DLD1 (cell line): Measurements from ENCODE around the gene PLA2G4E.

ENCODE experiments used
- in situ Hi-C: cut with HindIII; loops from 2 replicates; pipeline ENCODE4 v1.10.0; 2017; ENCODE audit warnings: low sequenced_read_pairs

PLA2G4E gene

GRCh38 chr15:41939986-41940385, 80.9 kb downstream of the PLA2G4E start:
- in situ Hi-C loops: no loop called here

- in situ Hi-C loops: no loop called here
These were observed 83.3 kb downstream of the PLA2G4E start for GRCh38 chr15:41937568-41937923.

GRCh38 chr15:41936649-41937567, 83.9 kb downstream of the PLA2G4E start:
- in situ Hi-C loops: no loop called here

DNA sequence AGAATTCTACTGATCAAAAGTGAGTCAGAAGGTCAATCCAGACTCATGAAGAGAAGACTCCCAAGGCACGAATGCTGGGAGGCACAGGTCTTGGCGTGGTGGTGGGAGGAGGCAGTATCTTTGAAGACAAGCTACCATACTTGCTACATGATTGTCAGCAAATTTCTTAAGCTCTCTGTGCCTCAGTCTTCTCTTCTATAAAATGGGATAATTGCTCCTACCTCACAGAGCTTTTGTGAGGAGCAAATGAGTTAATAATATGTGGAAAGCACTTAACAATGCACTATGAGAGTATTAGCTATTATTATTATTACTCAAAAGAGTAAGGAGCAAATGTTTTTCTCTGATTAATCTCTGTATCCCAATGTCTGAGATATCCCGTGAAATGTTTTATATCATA, 84.7 kb downstream of the PLA2G4E start:
- in situ Hi-C loops: no loop called here

- in situ Hi-C loops: no loop called here
These were observed 85.2 kb downstream of the PLA2G4E start for GRCh38 chr15:41935566-41936020.

- in situ Hi-C loops: no loop called here
These were observed 86.0 kb downstream of the PLA2G4E start for GRCh38 chr15:41934843-41935242.

GRCh38 chr15:41933771-41934170, 87.1 kb downstream of the PLA2G4E start:
- in situ Hi-C loops: no loop called here

DNA sequence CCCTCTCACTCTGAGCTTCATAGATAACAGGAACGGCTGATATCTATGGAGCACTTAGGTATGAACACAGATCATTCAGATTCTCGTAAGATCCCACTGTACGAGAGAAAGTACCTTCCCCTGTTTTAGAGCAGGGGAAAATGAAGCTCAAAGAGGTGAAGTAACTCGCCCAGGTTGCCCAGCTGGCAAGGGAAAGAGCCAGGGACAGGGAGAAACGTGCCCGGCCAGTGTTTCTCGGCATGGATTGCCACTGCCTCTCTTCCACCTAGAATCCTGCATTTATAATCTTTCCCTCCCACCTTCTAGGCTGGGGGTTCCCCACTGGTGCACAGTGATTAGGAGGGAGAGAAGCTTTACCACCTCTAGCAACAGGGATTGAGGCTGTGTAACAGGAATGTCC, 87.5 kb downstream of the PLA2G4E start:
- in situ Hi-C loops: no loop called here

DNA sequence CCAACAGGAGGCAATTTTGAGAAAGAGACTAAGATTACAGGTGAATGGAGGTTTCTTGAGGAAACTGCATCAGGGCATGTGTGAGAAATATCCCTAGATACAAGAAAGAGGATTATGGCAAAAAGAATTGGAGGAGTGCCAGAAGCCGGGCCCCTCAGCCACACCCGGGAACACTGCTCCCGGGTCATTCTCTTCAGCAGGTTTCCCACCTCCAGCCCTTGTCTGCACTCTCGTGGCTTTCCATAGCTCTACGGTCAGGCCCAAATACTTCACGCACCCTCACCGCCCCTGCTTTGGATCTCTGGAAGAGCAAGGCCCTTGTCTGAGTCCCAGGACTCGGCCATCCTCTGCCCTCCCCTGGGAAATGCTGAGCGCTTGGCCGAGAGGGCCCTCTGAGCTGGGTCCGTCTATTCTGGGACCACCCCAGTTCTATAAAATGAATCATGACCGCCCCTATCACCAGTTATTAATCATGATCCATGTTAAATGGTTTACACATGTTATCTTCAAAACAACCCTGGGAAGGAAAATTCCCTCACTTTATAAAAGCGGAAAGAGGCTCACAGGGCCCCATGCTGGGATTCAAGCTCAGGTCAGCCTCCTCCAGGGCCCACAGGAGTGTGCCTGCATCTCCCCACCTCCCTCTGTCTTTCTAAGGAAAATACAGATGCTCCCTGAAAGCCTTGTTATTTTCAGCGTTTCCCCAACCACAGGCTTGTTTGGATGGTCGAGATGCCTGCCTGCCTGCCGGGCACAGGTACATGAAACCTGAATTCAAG, 88.1 kb downstream of the PLA2G4E start:
- in situ Hi-C loops: no loop called here

DNA sequence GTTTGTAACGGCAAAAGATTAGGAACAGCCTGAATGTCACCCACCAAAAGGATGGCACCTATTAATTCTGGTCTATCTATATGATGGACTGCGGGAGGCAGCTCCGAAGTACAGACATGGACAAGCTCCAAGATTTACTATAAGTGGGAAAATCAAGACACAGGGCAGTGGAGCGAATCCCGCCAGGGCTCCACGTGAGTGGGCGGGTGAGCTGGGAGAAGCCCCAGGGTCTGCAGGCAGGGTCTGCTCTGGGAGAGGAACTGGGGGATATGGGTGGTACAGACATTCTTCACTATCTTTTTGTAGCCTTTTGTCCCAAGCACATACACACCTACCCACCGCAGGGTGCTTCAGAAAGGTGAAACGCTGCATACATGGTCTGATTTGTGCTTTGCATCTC, 88.7 kb downstream of the PLA2G4E start:
- in situ Hi-C loops: no loop called here
